ENCODE data around the gene GIT1.

DNA sequence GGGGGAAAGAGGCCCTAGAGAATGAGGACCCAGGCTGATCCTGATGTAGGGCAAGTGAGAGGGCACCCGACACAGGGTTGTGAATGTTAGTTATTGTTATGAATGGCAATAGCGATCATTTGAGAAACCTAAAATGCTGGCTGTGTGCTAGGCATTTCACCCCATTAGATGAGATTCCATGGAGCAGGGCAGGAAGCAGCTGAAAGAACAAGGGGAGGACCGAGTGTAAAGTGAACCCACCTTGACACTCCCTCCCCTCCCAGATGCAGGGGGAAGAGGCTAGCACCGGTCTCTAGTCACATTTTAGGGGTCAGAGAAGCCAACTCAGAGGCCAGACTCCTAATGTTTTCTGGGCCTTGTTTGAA lies 33.8 kb upstream of the GIT1 start:
- TF ChIP-seq, protein P1, sequence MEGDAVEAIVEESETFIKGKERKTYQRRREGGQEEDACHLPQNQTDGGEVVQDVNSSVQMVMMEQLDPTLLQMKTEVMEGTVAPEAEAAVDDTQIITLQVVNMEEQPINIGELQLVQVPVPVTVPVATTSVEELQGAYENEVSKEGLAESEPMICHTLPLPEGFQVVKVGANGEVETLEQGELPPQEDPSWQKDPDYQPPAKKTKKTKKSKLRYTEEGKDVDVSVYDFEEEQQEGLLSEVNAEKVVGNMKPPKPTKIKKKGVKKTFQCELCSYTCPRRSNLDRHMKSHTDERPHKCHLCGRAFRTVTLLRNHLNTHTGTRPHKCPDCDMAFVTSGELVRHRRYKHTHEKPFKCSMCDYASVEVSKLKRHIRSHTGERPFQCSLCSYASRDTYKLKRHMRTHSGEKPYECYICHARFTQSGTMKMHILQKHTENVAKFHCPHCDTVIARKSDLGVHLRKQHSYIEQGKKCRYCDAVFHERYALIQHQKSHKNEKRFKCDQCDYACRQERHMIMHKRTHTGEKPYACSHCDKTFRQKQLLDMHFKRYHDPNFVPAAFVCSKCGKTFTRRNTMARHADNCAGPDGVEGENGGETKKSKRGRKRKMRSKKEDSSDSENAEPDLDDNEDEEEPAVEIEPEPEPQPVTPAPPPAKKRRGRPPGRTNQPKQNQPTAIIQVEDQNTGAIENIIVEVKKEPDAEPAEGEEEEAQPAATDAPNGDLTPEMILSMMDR (IDR thresholded peaks at IDR 0.05) = no peak
- TF ChIP-seq POLR2A (IDR thresholded peaks at IDR 0.05) = no peak

All from heart left ventricle (tissue), 13 donors.